GM12872 (cell line): ENCODE measurements around the gene ID4.

ENCODE experiments used
- TF ChIP-seq, protein P1 (sequence below): IDR thresholded peaks from 3 replicates; pipeline ENCODE4 v1.5.1; 2011; ENCODE audit warnings: low read depth, mild to moderate bottlenecking, low read length, moderate library complexity; ENCODE audit not compliant: insufficient read depth

The ID4 gene, protein sequence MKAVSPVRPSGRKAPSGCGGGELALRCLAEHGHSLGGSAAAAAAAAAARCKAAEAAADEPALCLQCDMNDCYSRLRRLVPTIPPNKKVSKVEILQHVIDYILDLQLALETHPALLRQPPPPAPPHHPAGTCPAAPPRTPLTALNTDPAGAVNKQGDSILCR

DNA sequence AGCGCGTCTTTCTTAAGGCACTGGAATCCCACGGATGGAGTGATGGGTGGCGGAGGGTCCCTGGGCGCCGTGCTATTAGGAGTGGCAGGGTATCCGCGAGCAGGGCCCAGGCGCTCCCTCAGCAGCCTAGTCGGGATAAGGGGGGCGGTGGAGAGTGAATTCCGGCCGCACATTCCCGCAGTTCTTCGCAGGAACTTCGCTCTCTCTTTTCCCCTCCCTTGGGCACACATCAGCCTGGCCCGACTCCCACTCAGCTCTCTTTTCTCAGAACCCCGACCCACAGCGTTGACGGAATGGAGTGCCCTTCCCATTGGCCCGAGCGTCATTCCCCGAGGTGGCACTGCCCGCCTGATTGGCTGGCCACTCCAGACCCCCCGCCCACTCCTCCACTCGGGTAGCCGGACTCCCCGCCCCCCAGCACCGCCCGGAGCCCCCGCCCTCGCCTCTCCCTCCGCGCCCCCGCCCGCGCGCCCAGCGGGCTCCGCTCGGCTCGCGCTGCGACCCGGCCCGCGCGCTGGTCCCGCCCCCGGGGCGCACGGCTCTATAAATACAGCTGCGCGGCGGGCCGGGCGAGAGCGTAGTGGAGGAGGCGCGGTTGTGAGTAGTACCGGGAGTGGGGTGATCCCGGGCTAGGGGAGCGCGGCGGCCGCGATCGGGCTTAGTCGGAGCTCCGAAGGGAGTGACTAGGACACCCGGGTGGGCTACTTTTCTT is at the start of gene ID4:
Gene ID4, plus strand, starts transcription at position 572 of the 712 bp plus-strand sequence. CDS start 385 bp downstream, outside the sequence.
- TF ChIP-seq, protein P1, sequence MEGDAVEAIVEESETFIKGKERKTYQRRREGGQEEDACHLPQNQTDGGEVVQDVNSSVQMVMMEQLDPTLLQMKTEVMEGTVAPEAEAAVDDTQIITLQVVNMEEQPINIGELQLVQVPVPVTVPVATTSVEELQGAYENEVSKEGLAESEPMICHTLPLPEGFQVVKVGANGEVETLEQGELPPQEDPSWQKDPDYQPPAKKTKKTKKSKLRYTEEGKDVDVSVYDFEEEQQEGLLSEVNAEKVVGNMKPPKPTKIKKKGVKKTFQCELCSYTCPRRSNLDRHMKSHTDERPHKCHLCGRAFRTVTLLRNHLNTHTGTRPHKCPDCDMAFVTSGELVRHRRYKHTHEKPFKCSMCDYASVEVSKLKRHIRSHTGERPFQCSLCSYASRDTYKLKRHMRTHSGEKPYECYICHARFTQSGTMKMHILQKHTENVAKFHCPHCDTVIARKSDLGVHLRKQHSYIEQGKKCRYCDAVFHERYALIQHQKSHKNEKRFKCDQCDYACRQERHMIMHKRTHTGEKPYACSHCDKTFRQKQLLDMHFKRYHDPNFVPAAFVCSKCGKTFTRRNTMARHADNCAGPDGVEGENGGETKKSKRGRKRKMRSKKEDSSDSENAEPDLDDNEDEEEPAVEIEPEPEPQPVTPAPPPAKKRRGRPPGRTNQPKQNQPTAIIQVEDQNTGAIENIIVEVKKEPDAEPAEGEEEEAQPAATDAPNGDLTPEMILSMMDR, result no peak

DNA sequence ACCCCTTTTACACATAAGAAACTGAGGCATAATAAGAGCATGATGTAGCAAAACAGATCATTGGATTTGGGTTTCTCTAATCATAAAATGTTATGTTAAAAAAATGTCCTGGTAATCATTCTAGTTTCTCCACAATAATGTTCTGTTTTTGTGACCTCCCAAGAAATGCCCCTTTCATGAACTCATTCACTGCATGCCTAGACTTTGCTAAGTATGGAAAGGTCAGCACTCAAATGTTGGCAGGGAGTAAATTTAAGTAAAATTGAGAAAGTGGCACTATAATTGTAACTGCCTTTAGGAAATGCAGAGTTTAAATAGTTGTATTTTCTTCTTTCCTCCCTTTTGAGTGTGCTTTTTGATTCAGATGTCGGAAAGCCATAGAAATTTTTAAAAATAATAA is 48.5 kb upstream of the ID4 start:
- TF ChIP-seq, protein P1, result no peak

DNA sequence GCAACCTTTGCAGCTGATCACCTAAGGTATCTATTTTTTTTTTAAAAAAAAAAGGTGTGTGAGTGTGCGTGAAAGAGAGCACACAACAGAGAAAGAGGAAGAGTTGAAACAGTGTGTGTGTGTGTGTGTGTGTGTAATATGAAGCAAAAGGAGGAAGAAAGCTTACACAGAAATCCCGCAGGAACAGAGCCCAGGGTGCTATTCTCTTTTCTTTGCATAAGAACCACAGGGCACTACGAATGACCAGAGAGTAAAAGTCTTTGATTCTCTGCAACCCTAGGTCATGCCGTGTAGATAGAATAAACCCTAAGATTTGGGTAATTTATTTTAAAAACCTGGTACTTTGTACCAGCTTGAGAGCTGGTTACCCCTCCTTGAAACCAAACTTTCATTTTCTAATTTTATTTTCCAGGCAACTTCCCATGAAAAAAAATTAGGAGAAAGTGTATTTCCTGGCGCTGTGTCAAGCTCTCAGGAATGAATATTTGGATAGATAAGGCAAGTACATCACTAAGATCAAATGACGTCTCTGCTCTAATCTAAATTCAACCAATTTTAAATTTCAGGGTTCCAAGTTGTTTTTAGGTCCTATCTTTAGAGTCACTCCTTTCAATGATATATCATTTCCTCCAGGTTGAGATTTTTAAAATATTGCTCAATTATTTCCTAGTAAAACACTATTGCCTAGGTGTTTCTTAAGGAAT is 47.9 kb upstream of the ID4 start:
- TF ChIP-seq, protein P1, result no peak

DNA sequence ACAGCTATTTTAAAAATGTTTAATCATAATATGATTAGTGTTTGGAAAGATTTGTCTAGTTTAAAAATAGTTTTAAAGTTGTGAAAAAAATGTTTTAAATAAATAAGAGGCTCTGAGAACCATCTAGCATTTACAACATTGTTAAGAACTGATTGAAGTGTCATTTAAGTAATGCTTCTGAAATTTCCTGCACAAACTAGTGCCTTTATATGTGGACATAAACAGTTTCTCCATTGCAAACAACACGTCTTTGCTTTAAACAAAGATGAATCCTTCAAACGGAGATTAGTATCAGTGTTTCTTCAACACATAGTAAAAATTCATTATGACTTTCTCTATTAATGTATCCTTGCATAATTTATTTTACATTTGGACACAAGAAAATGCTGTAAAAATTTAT is 45.9 kb upstream of the ID4 start:
- TF ChIP-seq, protein P1, result no peak

DNA sequence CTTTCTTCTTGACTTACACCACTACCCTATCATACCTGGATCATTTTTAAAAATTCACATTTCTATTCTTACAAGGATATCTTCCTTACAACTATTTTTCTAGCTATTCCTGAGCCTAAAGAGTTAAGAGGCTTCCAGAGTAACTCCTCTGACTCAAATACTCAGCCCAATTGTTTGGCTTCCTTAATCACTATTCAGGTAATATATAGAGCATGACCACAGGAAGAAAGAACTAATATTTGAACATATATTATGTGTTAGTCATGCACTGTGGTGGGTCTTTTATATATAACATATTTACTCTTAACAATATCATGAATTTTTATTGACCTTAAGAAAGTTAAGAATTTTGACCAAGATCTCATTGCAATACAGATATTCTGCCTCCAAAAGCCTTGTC is 42.0 kb upstream of the ID4 start:
- TF ChIP-seq, protein P1, result no peak

DNA sequence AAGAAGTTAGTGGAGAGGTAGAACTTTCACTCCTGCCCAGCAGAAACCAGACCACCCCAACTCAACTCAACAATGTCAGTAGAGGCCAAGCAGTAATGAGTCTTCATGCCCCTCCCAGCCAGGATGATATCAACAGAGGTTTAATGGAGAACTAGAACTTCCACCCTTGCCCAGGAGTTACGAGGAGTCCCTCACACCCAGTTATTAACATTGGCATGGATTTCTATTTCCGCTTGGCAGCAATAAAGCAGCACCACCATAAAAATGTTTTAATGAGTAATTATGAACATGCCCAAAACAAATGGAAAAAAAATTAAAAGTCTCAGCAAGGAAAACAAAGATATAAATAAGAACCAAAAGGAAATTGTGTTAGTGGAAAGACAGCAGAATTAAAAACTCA is 40.7 kb upstream of the ID4 start:
- TF ChIP-seq, protein P1, result no peak

DNA sequence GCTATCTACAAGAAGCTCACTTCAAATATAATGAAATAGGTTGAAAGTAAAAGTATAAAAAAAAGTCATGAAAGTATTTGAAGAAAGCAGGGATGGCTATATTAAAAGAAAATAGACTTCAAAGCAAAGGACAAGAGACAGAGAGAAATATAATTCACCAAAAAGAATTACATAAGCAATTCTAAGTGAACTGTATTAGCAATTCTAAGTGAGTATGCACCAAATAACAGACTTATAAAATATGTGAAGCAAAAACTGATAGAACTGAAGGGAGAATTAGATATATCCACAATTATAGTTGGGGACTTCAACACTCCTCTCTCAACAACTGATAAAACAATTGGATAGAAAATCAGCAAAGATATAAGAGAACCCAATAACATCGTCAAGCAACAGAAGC is 38.8 kb upstream of the ID4 start:
- TF ChIP-seq, protein P1, result no peak
